Measurements from ENCODE around the gene ZSWIM9.

- no peak for TF ChIP-seq POLR2A (IDR thresholded peaks at IDR 0.05)
- TF ChIP-seq CTCF (IDR thresholded peaks at IDR 0.05) = no peak
These were observed 16.1 kb downstream of the ZSWIM9 start for GRCh38 chr19:48186541-48186991.
